Right forelimb (tissue), 1 donor: ENCODE results near the gene FAM32A.

Experiments
- DNase-seq: peaks from one replicate; pipeline ENCODE4 v3.0.0-alpha.2; 2018

Gene FAM32A

DNA sequence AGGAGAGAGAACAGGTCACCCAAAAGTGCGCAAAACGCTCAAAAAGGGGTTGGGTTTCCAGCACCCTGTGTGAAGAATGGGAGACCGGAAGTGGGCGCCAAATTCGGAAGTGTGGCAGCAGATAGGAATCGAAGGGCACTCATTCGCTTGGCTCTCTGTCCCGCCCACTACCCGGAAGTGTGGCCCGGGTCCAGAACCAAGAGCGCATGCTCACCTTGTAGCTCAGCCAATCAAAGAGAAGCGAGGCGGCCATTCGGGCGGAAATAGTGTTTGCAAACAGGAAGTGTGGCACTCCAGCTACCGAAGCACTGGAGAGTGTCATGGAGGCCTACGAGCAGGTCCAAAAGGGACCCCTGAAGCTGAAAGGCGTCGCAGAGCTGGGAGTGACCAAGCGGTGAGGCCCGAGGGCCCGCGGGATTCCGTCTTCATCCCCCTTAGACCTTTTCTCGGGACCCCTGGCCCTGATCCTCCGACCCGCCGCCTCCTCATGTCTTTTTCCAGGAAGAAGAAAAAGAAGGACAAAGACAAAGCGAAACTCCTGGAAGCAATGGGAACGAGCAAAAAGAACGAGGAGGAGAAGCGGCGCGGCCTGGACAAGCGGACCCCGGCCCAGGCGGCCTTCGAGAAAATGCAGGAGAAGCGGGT is at the start of gene FAM32A:
Gene FAM32A, plus strand, starts transcription at position 288 of the 645 bp plus-strand sequence. Its CDS starts 33 bp downstream, at position 321.
- peak; percentile 100 for DNase-seq

DNA sequence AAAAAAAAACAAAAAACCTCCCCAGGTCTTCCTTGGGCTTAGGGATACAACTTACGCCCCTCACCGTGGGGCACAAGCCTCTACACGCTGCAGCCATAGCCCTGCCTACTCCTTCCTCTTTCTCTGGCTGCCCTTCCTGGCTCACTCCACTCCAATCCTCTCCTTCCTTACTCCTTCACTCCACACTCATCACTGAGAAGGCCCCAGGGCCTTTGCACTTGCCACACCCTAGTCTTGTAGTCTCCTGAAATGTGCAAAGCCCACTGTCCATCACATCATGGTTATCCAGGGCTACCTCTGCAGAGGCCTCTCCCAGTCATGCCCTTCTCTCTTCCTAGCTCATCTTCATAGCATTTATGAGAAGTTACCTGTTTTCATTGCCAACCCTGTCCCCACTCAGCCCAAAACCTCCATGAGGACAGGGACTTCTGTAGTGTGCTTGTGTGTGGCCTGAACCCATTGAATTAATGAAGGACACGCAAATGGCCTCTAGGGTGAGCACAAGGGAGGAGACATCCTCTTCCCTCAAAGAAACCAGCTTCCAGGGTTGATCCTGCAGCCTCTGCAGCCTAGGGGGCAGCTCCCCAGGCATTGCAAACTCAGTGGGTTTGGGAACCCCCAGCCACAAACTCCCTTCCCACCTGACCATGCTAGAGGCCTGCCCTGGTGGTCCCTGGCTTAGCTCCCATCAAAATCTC is 49.6 kb upstream of the FAM32A start:
- DNase-seq: no peak

DNA sequence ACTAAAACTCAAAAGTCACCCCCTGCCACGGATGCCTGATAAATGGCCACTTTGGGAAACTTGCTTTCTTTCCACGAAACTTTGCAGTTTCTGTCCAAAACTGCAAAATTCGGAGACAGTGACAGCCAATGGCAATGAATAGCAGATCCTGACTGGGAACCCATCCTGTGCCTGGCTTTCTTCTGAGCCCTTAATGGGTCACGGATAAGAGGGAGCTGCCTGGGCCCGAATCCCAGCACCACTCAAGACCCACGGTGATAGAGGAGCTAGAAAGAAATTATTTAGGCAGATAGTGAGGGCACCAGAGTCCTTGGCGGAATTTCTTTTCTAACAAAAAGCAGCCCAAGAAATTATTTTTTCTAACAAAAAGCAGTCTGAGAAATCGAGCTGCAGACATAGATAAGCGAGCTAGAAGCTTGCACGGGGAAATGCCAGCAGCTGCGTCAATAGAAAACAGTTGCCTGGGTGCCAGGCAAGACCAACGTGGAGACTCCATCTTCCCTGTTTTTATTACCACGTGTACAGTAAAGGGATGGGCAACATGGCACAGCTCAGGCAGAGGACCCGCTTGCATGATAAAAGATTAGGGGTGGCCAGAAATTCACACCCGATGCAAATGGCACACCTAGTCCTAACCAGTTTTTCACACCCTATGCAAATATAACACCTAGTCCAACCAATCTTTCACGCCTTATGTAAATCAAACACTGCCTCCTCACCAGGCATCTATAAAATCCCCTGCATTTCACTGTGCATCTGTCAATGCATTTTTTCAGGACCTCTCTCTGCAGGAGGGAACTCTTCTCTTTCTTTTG is 48.8 kb upstream of the FAM32A start:
- no peak for DNase-seq

GRCh38 chr19:16139752-16140151 is 45.5 kb upstream of the FAM32A start:
- no peak for DNase-seq

- DNase-seq: no peak
These were observed 44.2 kb upstream of the FAM32A start for GRCh38 chr19:16141043-16141442.

DNA sequence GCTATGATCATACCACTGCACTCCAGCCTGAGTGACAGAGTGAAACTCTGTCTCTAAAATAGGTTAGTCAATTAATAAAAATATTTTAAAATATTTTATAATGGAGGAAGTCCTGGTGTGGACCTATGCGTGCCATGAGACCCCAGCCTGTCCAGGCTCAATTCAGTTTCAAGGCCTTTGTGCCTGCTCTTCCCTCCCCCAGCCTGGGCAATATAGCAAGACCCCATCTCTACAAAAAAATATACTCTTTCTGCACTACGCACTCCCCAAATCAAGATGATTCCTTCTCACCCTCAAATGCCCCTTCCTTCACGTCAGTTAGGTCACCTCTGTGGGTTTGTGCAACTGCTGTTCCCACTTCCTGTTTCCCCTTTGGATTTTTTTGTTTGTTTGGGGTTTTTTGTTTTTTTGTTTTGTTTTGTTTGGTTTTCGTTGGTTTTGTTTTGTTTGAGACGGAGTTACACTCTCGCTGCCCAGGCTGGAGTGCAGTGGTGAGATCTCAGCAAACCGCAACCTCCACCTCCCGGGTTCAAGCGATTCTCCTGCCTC is 43.1 kb upstream of the FAM32A start:
- no peak for DNase-seq

DNA sequence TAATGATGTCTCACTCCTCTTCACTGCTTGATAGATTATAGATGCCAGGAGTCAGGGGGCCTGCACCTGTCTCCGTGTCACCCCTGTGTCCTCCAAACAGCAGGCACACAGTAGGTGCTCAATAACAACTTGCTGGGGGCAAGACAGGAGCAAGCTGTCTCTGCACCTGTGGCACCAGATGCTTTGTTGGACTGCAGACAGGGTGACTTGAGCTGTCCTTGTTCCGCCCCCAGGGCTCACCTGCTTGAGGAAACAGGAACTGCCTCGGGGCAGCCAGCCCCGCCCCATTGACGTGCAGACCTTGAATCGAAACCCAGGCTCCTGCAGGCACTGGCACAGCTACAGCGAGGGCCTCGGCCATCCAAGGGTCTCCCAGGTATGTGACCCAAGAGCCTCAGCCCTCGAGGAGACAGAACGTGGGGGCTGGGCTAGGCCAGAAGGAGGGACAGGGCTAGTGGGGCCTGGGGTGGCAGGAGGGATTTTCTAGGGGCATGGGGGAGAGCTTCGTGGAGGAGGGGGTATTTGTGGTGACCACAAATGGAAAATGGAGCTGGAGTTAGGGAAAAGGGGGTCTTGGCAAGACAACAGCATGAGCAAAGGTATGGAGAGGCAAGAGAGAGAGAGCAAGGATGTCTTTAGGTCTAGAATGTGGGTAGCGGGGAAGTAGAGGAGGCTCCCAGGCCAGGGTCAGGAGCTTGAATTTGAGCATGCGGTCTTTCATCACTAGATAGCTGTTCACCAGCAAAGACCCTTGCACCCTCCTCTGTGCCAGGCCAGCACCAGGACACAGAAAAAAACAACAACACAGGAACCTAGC is 41.6 kb upstream of the FAM32A start, which contains the start of gene HSH2D:
Gene HSH2D, plus strand, starts transcription at position 287 of the 817 bp plus-strand sequence. CDS start 5,066 bp downstream, outside the sequence.
- no peak for DNase-seq

- DNase-seq: no peak
These were observed 41.0 kb upstream of the FAM32A start for GRCh38 chr19:16144216-16144581.

DNA sequence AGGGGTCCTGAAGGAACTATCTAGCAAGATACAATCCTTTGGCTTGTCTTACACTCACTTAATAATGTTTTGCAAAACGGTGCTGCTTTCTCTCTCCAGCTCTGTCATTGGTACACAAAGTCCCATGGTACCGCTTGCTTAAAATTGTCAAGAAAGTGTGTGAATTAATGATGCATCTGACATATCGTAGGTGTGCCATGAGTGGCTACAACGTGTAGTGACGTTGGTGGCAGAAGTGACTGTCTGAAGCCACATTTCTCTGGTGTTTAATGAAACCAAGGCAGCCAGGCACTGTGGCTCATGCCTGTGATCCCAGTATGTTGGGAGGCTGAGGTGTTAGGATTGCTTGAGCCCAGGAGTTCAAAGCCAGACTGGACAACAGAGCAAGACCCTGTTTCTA is 39.1 kb upstream of the FAM32A start:
- DNase-seq: no peak

DNA sequence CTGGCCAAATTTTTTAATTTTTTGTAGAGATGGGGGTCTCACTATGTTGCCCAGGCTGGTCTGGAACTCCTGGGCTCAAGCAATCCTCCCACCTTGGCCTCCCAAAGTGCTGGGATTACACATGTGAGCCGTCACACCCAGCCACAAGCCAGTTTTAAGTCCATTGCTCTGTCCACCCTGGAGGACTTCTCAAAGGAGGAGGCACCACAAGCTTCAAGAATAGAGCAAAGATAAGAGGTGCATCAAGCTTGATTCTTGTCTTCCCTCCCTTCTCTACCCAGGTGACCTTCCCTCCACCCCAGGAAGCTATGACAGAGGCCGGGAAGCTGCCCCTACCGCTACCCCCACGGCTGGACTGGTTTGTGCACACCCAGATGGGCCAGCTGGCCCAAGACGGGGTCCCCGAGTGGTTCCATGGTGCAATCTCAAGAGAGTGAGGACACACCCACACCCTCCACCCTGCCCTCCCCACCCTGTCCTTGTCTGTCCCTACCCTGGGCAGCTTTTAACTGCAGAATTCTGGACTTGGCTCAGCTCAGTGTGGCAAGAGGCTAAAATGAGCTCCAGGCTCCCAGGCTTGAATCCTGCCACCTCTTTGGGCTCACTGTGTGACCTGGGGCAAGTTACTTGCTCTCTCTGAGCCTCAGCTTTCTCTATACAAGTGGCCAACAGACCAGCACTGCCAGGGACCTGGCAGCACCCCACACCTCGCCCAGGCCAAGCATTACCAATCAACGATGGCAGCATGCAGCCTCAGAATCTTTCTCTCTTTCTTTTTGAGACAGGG is 36.6 kb upstream of the FAM32A start:
- no peak for DNase-seq

- no peak for DNase-seq
These were observed 31.5 kb upstream of the FAM32A start for GRCh38 chr19:16153582-16154336.

DNA sequence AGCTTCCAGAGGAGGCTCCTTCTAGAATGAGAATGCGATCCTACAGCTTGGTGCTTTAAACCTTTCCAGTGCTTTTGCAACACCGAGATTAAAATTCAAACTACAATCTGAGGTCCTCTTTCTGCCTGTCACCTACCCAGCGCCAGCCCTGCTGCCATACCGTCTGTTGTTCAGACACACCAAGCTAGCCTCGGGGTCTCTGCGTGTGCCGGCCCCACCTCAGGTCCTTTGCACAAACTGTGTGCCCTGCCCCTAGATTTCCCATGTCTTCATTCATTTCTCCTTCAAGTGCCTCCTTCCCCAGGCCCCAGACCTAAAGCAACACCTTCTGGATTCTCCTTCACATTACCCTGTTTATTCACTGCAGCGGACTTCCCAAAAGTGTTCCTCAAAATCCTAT is 30.7 kb upstream of the FAM32A start:
- DNase-seq: no peak

- no peak for DNase-seq
These were observed 30.1 kb upstream of the FAM32A start for GRCh38 chr19:16155128-16155527.

- no peak for DNase-seq
These were observed 28.3 kb upstream of the FAM32A start for GRCh38 chr19:16156904-16157303.

- no peak for DNase-seq
These were observed 27.6 kb upstream of the FAM32A start for GRCh38 chr19:16157601-16158000.

- DNase-seq: no peak
These were observed 25.6 kb upstream of the FAM32A start for GRCh38 chr19:16159655-16160054.

- DNase-seq: no peak
These were observed 24.7 kb upstream of the FAM32A start for GRCh38 chr19:16160445-16160942.

GRCh38 chr19:16160943-16161560 is 24.2 kb upstream of the FAM32A start:
- DNase-seq: no peak

- DNase-seq: no peak
These were observed 23.4 kb upstream of the FAM32A start for GRCh38 chr19:16161840-16162239.

DNA sequence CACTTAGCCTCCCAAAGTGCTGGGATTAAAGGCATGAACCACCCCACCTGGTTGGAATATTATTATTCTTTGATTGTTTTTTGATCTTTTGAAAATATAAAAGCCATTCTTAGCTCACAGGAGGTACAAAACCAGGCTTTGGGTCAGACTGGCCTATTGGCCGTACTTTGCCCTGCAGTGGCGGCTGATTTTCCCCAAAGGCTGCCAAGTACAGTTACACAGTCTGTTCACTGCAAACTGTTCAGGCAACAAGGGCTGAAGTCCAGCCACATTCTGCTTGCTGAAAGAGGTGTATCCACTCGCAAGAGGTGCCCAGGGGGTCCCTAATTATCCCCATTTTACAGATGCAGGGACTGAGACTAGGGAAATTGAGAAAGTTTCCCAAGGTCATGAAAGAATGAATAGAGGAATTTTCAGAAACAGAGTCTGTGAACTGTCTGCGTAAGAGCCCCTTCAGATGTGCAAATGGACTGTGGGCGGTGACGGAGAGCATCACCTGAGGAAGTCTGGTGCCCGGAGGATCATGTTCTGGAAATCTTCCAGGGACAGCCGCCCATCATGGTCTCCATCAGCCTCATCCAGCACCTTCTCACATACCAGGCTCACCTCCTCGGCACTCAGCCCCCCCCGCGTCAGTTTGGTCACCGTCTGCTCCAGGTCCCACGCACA is 20.9 kb upstream of the FAM32A start:
- no peak for DNase-seq
